Measurements from ENCODE around the gene SLC26A3.
"Not testable (repeated sequence)": the region's sequence is repeated elsewhere in the genome, so short reads cannot be mapped to it uniquely, and the experiment has no call there.

Gene SLC26A3

GRCh38 chr7:107803009-107803610 is at the start of gene SLC26A3:
Gene SLC26A3, minus strand, starts transcription at chr7:107803223. Its CDS starts 8,714 bp downstream, at chr7:107794509.
- DNase-seq (ENCODE audit: low read depth in 2 of 2) = no peak

GRCh38 chr7:107850643-107851042 is 47.6 kb upstream of the SLC26A3 start:
- no peak for DNase-seq (ENCODE audit: low read depth in 2 of 2)

GRCh38 chr7:107850216-107850615 is 47.2 kb upstream of the SLC26A3 start:
- DNase-seq (ENCODE audit: low read depth in 2 of 2) = no peak

- not testable (repeated sequence) for DNase-seq (ENCODE audit: low read depth in 2 of 2)
These were observed 45.2 kb upstream of the SLC26A3 start for GRCh38 chr7:107848211-107848610.

GRCh38 chr7:107847836-107848175 is 44.8 kb upstream of the SLC26A3 start:
- DNase-seq (ENCODE audit: low read depth in 2 of 2) = not testable (repeated sequence)

- no peak for DNase-seq (ENCODE audit: low read depth in 2 of 2)
These were observed 44.3 kb upstream of the SLC26A3 start for GRCh38 chr7:107847168-107847835.

GRCh38 chr7:107846324-107846723 is 43.3 kb upstream of the SLC26A3 start:
- DNase-seq (ENCODE audit: low read depth in 2 of 2) = no peak

- no peak for DNase-seq (ENCODE audit: low read depth in 2 of 2)
These were observed 40.2 kb upstream of the SLC26A3 start for GRCh38 chr7:107843184-107843583.

GRCh38 chr7:107842213-107842612 is 39.2 kb upstream of the SLC26A3 start:
- DNase-seq (ENCODE audit: low read depth in 2 of 2) = no peak

- DNase-seq (ENCODE audit: low read depth in 2 of 2) = no peak
These were observed 36.0 kb upstream of the SLC26A3 start for GRCh38 chr7:107838816-107839565.

- no peak for DNase-seq (ENCODE audit: low read depth in 2 of 2)
These were observed 35.1 kb upstream of the SLC26A3 start for GRCh38 chr7:107838024-107838601.

- DNase-seq (ENCODE audit: low read depth in 2 of 2) = no peak
These were observed 34.1 kb upstream of the SLC26A3 start for GRCh38 chr7:107837145-107837512.

GRCh38 chr7:107836237-107837144 is 33.5 kb upstream of the SLC26A3 start:
- DNase-seq (ENCODE audit: low read depth in 2 of 2) = no peak

- DNase-seq (ENCODE audit: low read depth in 2 of 2) = no peak
These were observed 31.4 kb upstream of the SLC26A3 start for GRCh38 chr7:107834401-107834800.

GRCh38 chr7:107833684-107834106 is 30.7 kb upstream of the SLC26A3 start:
- no peak for DNase-seq (ENCODE audit: low read depth in 2 of 2)

GRCh38 chr7:107830420-107830819 is 27.4 kb upstream of the SLC26A3 start:
- no peak for DNase-seq (ENCODE audit: low read depth in 2 of 2)

- DNase-seq (ENCODE audit: low read depth in 2 of 2) = no peak
These were observed 25.5 kb upstream of the SLC26A3 start for GRCh38 chr7:107828540-107828939.

- DNase-seq (ENCODE audit: low read depth in 2 of 2) = no peak
These were observed 24.5 kb upstream of the SLC26A3 start for GRCh38 chr7:107827501-107827900.

GRCh38 chr7:107826451-107826850 is 23.4 kb upstream of the SLC26A3 start:
- no peak for DNase-seq (ENCODE audit: low read depth in 2 of 2)

- no peak for DNase-seq (ENCODE audit: low read depth in 2 of 2)
These were observed 21.8 kb upstream of the SLC26A3 start for GRCh38 chr7:107824858-107825257.

GRCh38 chr7:107818622-107819021 is 15.6 kb upstream of the SLC26A3 start:
- no peak for DNase-seq (ENCODE audit: low read depth in 2 of 2)
